ENCODE results near the gene MLXIPL. TPM values are rescaled to one million over a fixed set of nuclear protein-coding genes. Genes with fewer than 3 reads are reported as not detected.

MLXIPL gene
- total and polyA plus RNA-seq, 2 donors (not counting 3 experiments of a cell fraction or from before 2014, with no cell fraction given) = not detected

GRCh38 chr7:73560109-73560835 is 64.0 kb downstream of the MLXIPL start:
- Histone ChIP-seq H3K9ac (replicated peaks; ENCODE audit: extremely low read depth, insufficient read depth, low read length) (no peak overlapping the region), H3K4me3 (replicated peaks in 1 of 3; ENCODE audit: insufficient read depth in 1 of 3, low read depth in 1 of 3, low read length in 3 of 3) (no peak overlapping the region), H2AFZ (ENCODE audit: low read depth, low read length) (peak overlapping the region; percentile 43), H3K9me1 (replicated peaks; ENCODE audit: control insufficient read depth, extremely low read depth, insufficient read depth, low read length) (no peaks in the 10 kb centered on the region), H3K9me3 (replicated peaks; ENCODE audit: control insufficient read depth, insufficient read depth, low read length) (no peaks in the 10 kb centered on the region), H3K4me1 (ENCODE audit: control insufficient read depth, extremely low read depth, insufficient read depth, low read length) (peaks cover 14% of the 10 kb centered on the region), H3K27ac (ENCODE audit: insufficient read depth, low read depth, low read length) (no peak overlapping the region), H3K4me2 (ENCODE audit: insufficient read depth, low read length) (no peak overlapping the region), H3K27me3 (ENCODE audit: control insufficient read depth in 2 of 2, insufficient read depth in 2 of 2, low read length in 2 of 2) (peaks cover 0 to 4% of the 10 kb centered on the region in 2 experiments), H4K20me1 (replicated peaks; ENCODE audit: control insufficient read depth, extremely low read depth, insufficient read depth, low read length) (no peaks in the 10 kb centered on the region), H3K79me2 (ENCODE audit: control insufficient read depth, insufficient read depth, low read length) (peaks cover 16% of the 10 kb centered on the region), H3K36me3 (ENCODE audit: control insufficient read depth in 2 of 2, extremely low read depth in 1 of 2, insufficient read depth in 2 of 2, low read length in 2 of 2) (no peaks in the 10 kb centered on the region)
- intact Hi-C loops (cut with micrococcal nuclease) = no loop called here
- ChIA-PET CTCF (interaction anchor here (1.1 to 1.4 kb wide), 2 partner anchors 165 to 175 kb away, joined by 4 read pairs; no protein-coding TSS in a partner anchor), POLR2A (no interaction called here)
- dilution Hi-C loops (cut with MboI; ENCODE audit: extremely low pct_ligation_motif_present, low sequenced_read_pairs) = no loop called here
- no peak for DNase-seq (ENCODE audit: low read depth, low spot score)
- TF ChIP-seq POLR2AphosphoS5 (IDR thresholded peaks at IDR 0.05; ENCODE audit: insufficient read depth, low read depth, low read length) = no peak
- no peak for TF ChIP-seq JUN (IDR thresholded peaks at IDR 0.05; ENCODE audit: borderline replicate concordance, insufficient read depth, insufficient read length, low read depth)
- TF ChIP-seq EZH2 (IDR thresholded peaks at IDR 0.05; ENCODE audit: borderline replicate concordance, low read depth, low read length, severe bottlenecking) = no peak
- peak; percentile 42 for TF ChIP-seq FOS (IDR thresholded peaks at IDR 0.05; ENCODE audit: borderline replicate concordance, insufficient read depth, low read length)
- no TSS peak for BruUV-seq (replicated peaks)
- no peak for FAIRE-seq

All from endothelial cell of umbilical vein (primary cell).